Activated T-helper 2 cell treated with anti-CD3 and anti-CD28 coated beads, Interferon-gamma antibody, Interleukin-2, Interleukin-4, amounts not matched to agents 10 μg/mL and 5 μg/mL and 100 μg/mL, durations not matched to agents 14 hours and 24 hours and 36 hours (primary cell): ENCODE data around the gene NUDT15. TPM values are rescaled to one million over a fixed set of nuclear protein-coding genes. Genes with fewer than 3 reads are reported as not detected.

Source experiments
- DNase-seq: peaks from one replicate; pipeline ENCODE4 v3.0.0; 2021; ENCODE audit warnings: low spot score
- H3K27ac Mint-ChIP-seq: one replicate; pipeline ENCODE4 v1.8.0; 2021; ENCODE audit warnings: mixed read lengths
- H3K27me3 Mint-ChIP-seq: one replicate; pipeline ENCODE4 v1.8.0; 2021; ENCODE audit warnings: low read depth, mixed read lengths
- H3K36me3 Mint-ChIP-seq: one replicate; pipeline ENCODE4 v1.8.0; 2021; ENCODE audit warnings: low read depth, mixed read lengths
- H3K4me1 Mint-ChIP-seq: one replicate; pipeline ENCODE4 v1.8.0; 2021; ENCODE audit warnings: low read depth, mixed read lengths
- H3K4me3 Mint-ChIP-seq: one replicate; pipeline ENCODE4 v1.8.0; 2021; ENCODE audit warnings: low read depth, mild to moderate bottlenecking, moderate library complexity, mixed read lengths
- H3K9me3 Mint-ChIP-seq: one replicate; pipeline ENCODE4 v1.8.0; 2021; ENCODE audit warnings: mixed read lengths
- intact Hi-C: fragments of 100-400 bp; cut with micrococcal nuclease; formaldehyde crosslinking; loops from one replicate; pipeline ENCODE4 v1.15.1; 2023
- total RNA-seq: library from RNA; stranded (reverse); gene quantifications from 2 replicates; pipeline ENCODE4 v1.2.3, GENCODE V29; 2022

Gene NUDT15
- total RNA-seq, 1 donor from 2014 or later: 12.2 TPM

DNA sequence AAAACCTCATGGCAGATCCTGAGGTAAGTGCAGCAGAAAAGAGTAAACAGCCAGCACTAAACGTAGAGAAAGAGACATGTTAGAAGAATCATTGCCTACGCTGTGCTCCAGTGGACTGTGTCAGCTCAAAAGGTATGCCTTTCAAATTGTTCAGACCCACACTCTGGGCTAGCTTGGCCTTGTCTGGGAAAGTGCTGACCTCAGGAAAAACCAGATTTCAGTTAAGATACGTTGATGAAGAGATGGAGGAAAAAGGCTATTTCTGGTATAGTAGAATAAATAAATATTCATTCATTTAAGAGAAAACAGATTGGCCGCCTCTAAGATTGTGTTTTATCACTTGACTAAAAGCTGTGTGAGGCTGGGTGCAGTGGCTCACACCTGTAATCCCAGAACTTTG is 26.8 kb upstream of the NUDT15 start:
- Mint-ChIP-seq H3K27me3 (no peaks in the 10 kb centered on the region), H3K27ac (no peak overlapping the region), H3K36me3 (peaks cover 13% of the 10 kb centered on the region), H3K4me1 (no peaks in the 10 kb centered on the region), H3K4me3 (no peak overlapping the region), H3K9me3 (peaks cover 4% of the 10 kb centered on the region)
- no peak for DNase-seq
- intact Hi-C loops: no loop called here

GRCh38 chr13:48012668-48013067 is 24.9 kb upstream of the NUDT15 start:
- no peak overlapping the region for H3K27ac Mint-ChIP-seq
- no peaks in the 10 kb centered on the region for H3K27me3 Mint-ChIP-seq
- no peak for DNase-seq
- no peaks in the 10 kb centered on the region for H3K4me1 Mint-ChIP-seq
- peaks cover 13% of the 10 kb centered on the region for H3K36me3 Mint-ChIP-seq
- peaks cover 4% of the 10 kb centered on the region for H3K9me3 Mint-ChIP-seq
- no peak overlapping the region for H3K4me3 Mint-ChIP-seq
- intact Hi-C loops: no loop called here

GRCh38 chr13:48014359-48014758 is 23.2 kb upstream of the NUDT15 start:
- no peaks in the 10 kb centered on the region for H3K4me1 Mint-ChIP-seq
- no peak overlapping the region for H3K27ac Mint-ChIP-seq
- H3K27me3 Mint-ChIP-seq: no peaks in the 10 kb centered on the region
- H3K36me3 Mint-ChIP-seq: peaks cover 13% of the 10 kb centered on the region
- peaks cover 7% of the 10 kb centered on the region for H3K9me3 Mint-ChIP-seq
- no peak overlapping the region for H3K4me3 Mint-ChIP-seq
- DNase-seq: no peak
- intact Hi-C loops: no loop called here

- intact Hi-C loops: no loop called here
- H3K27me3 Mint-ChIP-seq: no peaks in the 10 kb centered on the region
Observed at GRCh38 chr13:48018637-48019036, 18.9 kb upstream of the NUDT15 start.

GRCh38 chr13:48019796-48020195 is 17.7 kb upstream of the NUDT15 start:
- intact Hi-C loops: no loop called here
- Mint-ChIP-seq H3K4me3 (no peak overlapping the region), H3K36me3 (peaks cover 4% of the 10 kb centered on the region), H3K9me3 (peaks cover 7% of the 10 kb centered on the region), H3K27ac (no peak overlapping the region), H3K27me3 (no peaks in the 10 kb centered on the region), H3K4me1 (no peaks in the 10 kb centered on the region)
- no peak for DNase-seq

More at GRCh38 chr13:48018637-48019036, 18.9 kb upstream of the NUDT15 start:
- no peaks in the 10 kb centered on the region for H3K4me1 Mint-ChIP-seq
- peaks cover 7% of the 10 kb centered on the region for H3K9me3 Mint-ChIP-seq
- no peak for DNase-seq
- no peak overlapping the region for H3K27ac Mint-ChIP-seq
- no peak overlapping the region for H3K4me3 Mint-ChIP-seq
- H3K36me3 Mint-ChIP-seq: peaks cover 10% of the 10 kb centered on the region

- Mint-ChIP-seq H3K36me3 (peaks cover 39% of the 10 kb centered on the region), H3K9me3 (peaks cover 21% of the 10 kb centered on the region), H3K4me3 (no peak overlapping the region), H3K4me1 (no peaks in the 10 kb centered on the region), H3K27me3 (no peaks in the 10 kb centered on the region), H3K27ac (no peak overlapping the region)
- intact Hi-C loops: no loop called here
- DNase-seq: no peak
Observed at GRCh38 chr13:48028066-48028465, 9.5 kb upstream of the NUDT15 start.

- Mint-ChIP-seq H3K27me3 (no peaks in the 10 kb centered on the region), H3K27ac (peak overlapping the region; percentile 2), H3K36me3 (peaks cover 54% of the 10 kb centered on the region), H3K4me1 (peaks cover 4% of the 10 kb centered on the region), H3K9me3 (peaks cover 27% of the 10 kb centered on the region), H3K4me3 (no peak overlapping the region)
- no peak for DNase-seq
- intact Hi-C loops: no loop called here
Observed at GRCh38 chr13:48029859-48030258, 7.7 kb upstream of the NUDT15 start.

DNA sequence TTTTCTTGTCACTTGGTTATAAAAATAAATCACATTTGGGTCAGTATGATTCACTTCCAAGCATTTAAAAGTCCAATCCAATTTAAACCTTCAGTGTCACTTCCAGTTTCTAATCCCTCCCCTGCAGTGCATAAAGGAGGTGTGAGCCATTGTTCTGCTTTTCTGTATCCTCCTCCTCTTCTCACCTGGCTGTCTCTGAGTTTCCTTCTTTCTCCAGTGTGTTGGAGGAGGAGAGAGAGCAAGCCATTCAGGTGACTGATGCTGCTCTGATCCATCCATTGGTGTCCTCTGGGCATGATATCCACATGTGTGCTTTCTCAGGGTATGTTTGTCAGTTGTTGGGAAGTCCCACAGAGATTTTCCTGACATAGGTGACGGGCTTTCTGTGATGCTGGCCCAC is 1.2 kb downstream of the NUDT15 start:
- Mint-ChIP-seq H3K27ac (peak overlapping the region; percentile 99), H3K9me3 (peaks cover 5% of the 10 kb centered on the region), H3K4me1 (peaks cover 49% of the 10 kb centered on the region), H3K36me3 (peaks cover 53% of the 10 kb centered on the region), H3K4me3 (peak overlapping the region; percentile 98), H3K27me3 (no peaks in the 10 kb centered on the region)
- no peak for DNase-seq
- intact Hi-C loops: loop anchor here (5.0 kb wide), 2 partner anchors 544 to 729 kb away; no protein-coding TSS in a partner anchor

- H3K27me3 Mint-ChIP-seq: no peaks in the 10 kb centered on the region
- no peak for DNase-seq
- intact Hi-C loops: loop anchor here (5.0 kb wide), 1 partner anchor 192 kb away; the partner anchor contains the start of gene ITM2B
- no peaks in the 10 kb centered on the region for H3K9me3 Mint-ChIP-seq
- H3K4me1 Mint-ChIP-seq: peaks cover 51% of the 10 kb centered on the region
- H3K4me3 Mint-ChIP-seq: no peak overlapping the region
- H3K27ac Mint-ChIP-seq: no peak overlapping the region
- peaks cover 44% of the 10 kb centered on the region for H3K36me3 Mint-ChIP-seq
Observed at GRCh38 chr13:48040049-48040448, 2.5 kb downstream of the NUDT15 start.

DNA sequence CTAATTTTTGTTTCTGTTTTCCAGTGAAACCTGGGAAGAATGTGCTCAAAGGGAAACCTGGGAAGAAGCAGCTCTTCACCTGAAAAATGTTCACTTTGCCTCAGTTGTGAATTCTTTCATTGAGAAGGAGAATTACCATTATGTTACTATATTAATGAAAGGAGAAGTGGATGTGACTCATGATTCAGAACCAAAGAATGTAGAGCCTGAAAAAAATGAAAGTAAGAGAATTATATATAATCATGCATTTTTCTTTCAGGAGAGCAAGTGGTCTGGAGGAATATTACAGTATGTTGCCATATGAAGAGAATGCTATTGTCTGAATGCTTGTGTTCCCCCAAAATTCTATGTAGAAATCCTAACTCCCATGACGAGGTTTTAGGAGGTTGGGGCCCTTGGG is 3.4 kb downstream of the NUDT15 start:
- no peak for DNase-seq
- Mint-ChIP-seq H3K36me3 (peaks cover 43% of the 10 kb centered on the region), H3K27me3 (no peaks in the 10 kb centered on the region), H3K4me3 (no peak overlapping the region), H3K9me3 (no peaks in the 10 kb centered on the region), H3K27ac (no peak overlapping the region), H3K4me1 (peaks cover 51% of the 10 kb centered on the region)
- intact Hi-C loops: loop anchor here (5.0 kb wide), 1 partner anchor 191 kb away; the partner anchor contains the start of gene ITM2B

- DNase-seq: no peak
- intact Hi-C loops: loop anchor here (5.0 kb wide), 1 partner anchor 189 kb away; the partner anchor contains the start of gene ITM2B
- H3K27me3 Mint-ChIP-seq: no peaks in the 10 kb centered on the region
- H3K9me3 Mint-ChIP-seq: no peaks in the 10 kb centered on the region
- H3K4me1 Mint-ChIP-seq: peaks cover 41% of the 10 kb centered on the region
- peak overlapping the region; percentile 11 for H3K4me3 Mint-ChIP-seq
- peak overlapping the region; percentile 47 for H3K27ac Mint-ChIP-seq
- peaks cover 51% of the 10 kb centered on the region for H3K36me3 Mint-ChIP-seq
Observed at GRCh38 chr13:48042894-48043293, 5.4 kb downstream of the NUDT15 start.

DNA sequence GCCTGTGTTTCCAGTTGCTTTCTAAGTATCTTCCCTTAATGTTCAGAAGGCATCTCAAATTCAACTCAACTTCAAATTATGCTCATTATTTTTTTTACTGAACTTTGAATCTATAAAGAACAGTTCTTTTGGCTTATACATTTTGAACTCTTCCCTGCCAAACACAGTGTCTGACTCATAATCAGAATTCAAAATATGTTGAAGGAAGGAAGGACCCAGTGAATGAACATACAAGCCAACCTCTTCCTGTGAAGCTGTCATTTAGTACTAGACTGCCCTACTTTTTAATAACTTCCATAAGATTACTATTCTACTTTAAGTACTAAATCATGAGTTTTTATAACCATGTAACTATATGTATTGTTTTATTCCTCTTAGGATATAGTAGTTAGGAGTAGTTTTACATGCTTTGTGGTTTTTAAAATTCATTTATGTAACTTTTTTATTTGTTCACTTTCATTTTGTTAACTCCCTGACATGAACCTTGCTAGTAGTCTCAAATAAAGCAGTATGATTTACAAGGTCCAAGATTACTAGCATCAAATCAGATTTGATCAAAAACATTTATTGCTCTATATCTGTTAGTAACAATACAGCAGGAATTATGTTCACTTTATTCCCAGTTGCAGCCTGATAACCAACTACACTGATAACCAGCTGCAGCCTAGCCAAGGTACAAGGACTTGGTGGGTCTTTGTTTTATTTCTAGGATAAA is 6.4 kb downstream of the NUDT15 start:
- peak overlapping the region; percentile 57 for H3K4me3 Mint-ChIP-seq
- intact Hi-C loops: loop anchor here (5.0 kb wide), 1 partner anchor 188 kb away; the partner anchor contains the start of gene ITM2B

GRCh38 chr13:48050550-48050949 is 13.0 kb downstream of the NUDT15 start:
- no peaks in the 10 kb centered on the region for H3K27me3 Mint-ChIP-seq
- no peak overlapping the region for H3K27ac Mint-ChIP-seq
- H3K36me3 Mint-ChIP-seq: peaks cover 63% of the 10 kb centered on the region
- no peak overlapping the region for H3K4me3 Mint-ChIP-seq
- intact Hi-C loops: no loop called here
- no peaks in the 10 kb centered on the region for H3K4me1 Mint-ChIP-seq
- no peaks in the 10 kb centered on the region for H3K9me3 Mint-ChIP-seq
- DNase-seq: no peak

More for the DNA sequence above, 6.4 kb downstream of the NUDT15 start:
- Mint-ChIP-seq H3K27me3 (no peaks in the 10 kb centered on the region), H3K36me3 (peaks cover 58% of the 10 kb centered on the region), H3K27ac (peak overlapping the region; percentile 87), H3K9me3 (no peaks in the 10 kb centered on the region), H3K4me1 (peaks cover 36% of the 10 kb centered on the region)
- no peak for DNase-seq
